Epithelial cell of prostate (primary cell): ENCODE results near the gene IL2RA.
"Not testable (repeated sequence)": the region's sequence is repeated elsewhere in the genome, so short reads cannot be mapped to it uniquely, and the experiment has no call there.

Experiments
- DNase-seq: peaks from one replicate; pipeline ENCODE4 v3.0.0-alpha.2; 2011; ENCODE audit warnings: low read depth, low spot score
- H3K27ac ChIP-seq: fragments of 450-650 bp; 2 replicates; pipeline ENCODE4 v1.5.1; 2017; ENCODE audit warnings: mild to moderate bottlenecking

The IL2RA gene

GRCh38 chr10:6019010-6019782 is 43.0 kb downstream of the IL2RA start:
- H3K27ac ChIP-seq, result no peak overlapping the region

GRCh38 chr10:6018422-6018821 is 43.7 kb downstream of the IL2RA start:
- no peak for DNase-seq

More at GRCh38 chr10:6019010-6019782, 43.0 kb downstream of the IL2RA start:
- DNase-seq, result no peak

GRCh38 chr10:6017781-6018354 is 44.3 kb downstream of the IL2RA start:
- no peak overlapping the region for H3K27ac ChIP-seq
- DNase-seq, result no peak

More at GRCh38 chr10:6018422-6018821, 43.7 kb downstream of the IL2RA start:
- H3K27ac ChIP-seq, result no peak overlapping the region

- no peak for DNase-seq
- no peak overlapping the region for H3K27ac ChIP-seq
Observed at GRCh38 chr10:6014241-6014761, 47.9 kb downstream of the IL2RA start.

- H3K27ac ChIP-seq, result no peak overlapping the region
- DNase-seq, result no peak
Observed at GRCh38 chr10:6013413-6014192, 48.6 kb downstream of the IL2RA start.

GRCh38 chr10:6012121-6012905 is 49.9 kb downstream of the IL2RA start:
- no peak for DNase-seq

GRCh38 chr10:6011558-6011957 is 50.6 kb downstream of the IL2RA start:
- no peak for DNase-seq
- H3K27ac ChIP-seq, result no peak overlapping the region

More at GRCh38 chr10:6012121-6012905, 49.9 kb downstream of the IL2RA start:
- no peak overlapping the region for H3K27ac ChIP-seq

- DNase-seq, result no peak
- no peak overlapping the region for H3K27ac ChIP-seq
Observed at GRCh38 chr10:6010569-6010968, 51.6 kb downstream of the IL2RA start.

GRCh38 chr10:6009961-6010360 is 52.2 kb downstream of the IL2RA start:
- no peak overlapping the region for H3K27ac ChIP-seq
- no peak for DNase-seq

GRCh38 chr10:6009150-6009549 is 53.0 kb downstream of the IL2RA start:
- no peak for DNase-seq
- no peak overlapping the region for H3K27ac ChIP-seq

- H3K27ac ChIP-seq, result no peak overlapping the region
Observed at GRCh38 chr10:6008497-6009142, 53.5 kb downstream of the IL2RA start.

GRCh38 chr10:6006991-6007390 is 55.2 kb downstream of the IL2RA start:
- no peak overlapping the region for H3K27ac ChIP-seq
- DNase-seq, result no peak

More at GRCh38 chr10:6008497-6009142, 53.5 kb downstream of the IL2RA start:
- DNase-seq, result no peak

- DNase-seq, result no peak
- H3K27ac ChIP-seq, result no peak overlapping the region
Observed at GRCh38 chr10:6006546-6006945, 55.6 kb downstream of the IL2RA start.

GRCh38 chr10:6005856-6006395 is 56.2 kb downstream of the IL2RA start:
- H3K27ac ChIP-seq, result no peak overlapping the region
- no peak for DNase-seq

GRCh38 chr10:6005161-6005804 is 56.9 kb downstream of the IL2RA start:
- not testable (repeated sequence) for DNase-seq

GRCh38 chr10:6002809-6003510 is 59.2 kb downstream of the IL2RA start:
- H3K27ac ChIP-seq, result no peak overlapping the region
- no peak for DNase-seq

More at GRCh38 chr10:6005161-6005804, 56.9 kb downstream of the IL2RA start:
- not testable (repeated sequence) for H3K27ac ChIP-seq

- DNase-seq, result no peak
Observed at GRCh38 chr10:5999440-6000165, 62.6 kb downstream of the IL2RA start.

More at GRCh38 chr10:5999440-6000165, 62.6 kb downstream of the IL2RA start:
- no peak overlapping the region for H3K27ac ChIP-seq
